ENCODE results near the gene SUPT20HL2.
"Not testable (repeated sequence)": the region's sequence is repeated elsewhere in the genome, so short reads cannot be mapped to it uniquely, and the experiment has no call there.

GRCh38 chrX:24308803-24309202, 5.1 kb downstream of the SUPT20HL2 start:
- TF ChIP-seq CTCF (conservative IDR thresholded peaks at IDR 0.05); EZH2 (IDR thresholded peaks at IDR 0.05; ENCODE audit: low read depth): not testable (repeated sequence)

Measured in PC-9 (cell line).